H4 (cell line): Measurements from ENCODE around the gene COX17. TPM values are rescaled to one million over a fixed set of nuclear protein-coding genes. Genes with fewer than 3 reads are reported as not detected.

Source experiments
- DNase-seq: peaks from one replicate; pipeline ENCODE4 v3.0.0-alpha.2; 2015; ENCODE audit warnings: low spot score
- total RNA-seq: library from RNA; depleted of rRNA; stranded (reverse); fragments of >200 nt; shearing (Covaris generic); gene quantifications from 2 replicates; pipeline ENCODE4 v1.2.3, GENCODE V29; 2014

COX17 gene
- total RNA-seq, 1 experiment from 2014 or later: 90.9 TPM

- DNase-seq: no peak
Observed at GRCh38 chr3:119675188-119675874, 1.9 kb downstream of the COX17 start.

GRCh38 chr3:119673875-119674274 lies 3.3 kb downstream of the COX17 start:
- DNase-seq: no peak

GRCh38 chr3:119672776-119673175 lies 4.4 kb downstream of the COX17 start:
- DNase-seq: no peak

GRCh38 chr3:119669906-119670570 lies 7.2 kb downstream of the COX17 start:
- DNase-seq: no peak

GRCh38 chr3:119665954-119666559 lies 11.1 kb downstream of the COX17 start:
- DNase-seq: no peak

- no peak for DNase-seq
Observed at GRCh38 chr3:119664850-119665379, 12.3 kb downstream of the COX17 start.

- no peak for DNase-seq
Observed at GRCh38 chr3:119664370-119664769, 12.8 kb downstream of the COX17 start.

- DNase-seq: no peak
Observed at GRCh38 chr3:119663885-119664284, 13.3 kb downstream of the COX17 start.

- DNase-seq: no peak
Observed at GRCh38 chr3:119662604-119663373, 14.4 kb downstream of the COX17 start.

GRCh38 chr3:119660474-119661440 lies 16.4 kb downstream of the COX17 start, which contains the start of gene POPDC2:
Gene POPDC2 (minus strand): TSS chr3:119660589. CDS start chr3:119660423, 166 bp downstream.
- DNase-seq: no peak

- no peak for DNase-seq
Observed at GRCh38 chr3:119659606-119660291, 17.5 kb downstream of the COX17 start.

- no peak for DNase-seq
Observed at GRCh38 chr3:119658994-119659393, 18.2 kb downstream of the COX17 start.

GRCh38 chr3:119657887-119658702 lies 19.1 kb downstream of the COX17 start:
- no peak for DNase-seq

GRCh38 chr3:119653876-119654275 lies 23.3 kb downstream of the COX17 start:
- no peak for DNase-seq

GRCh38 chr3:119652306-119653033 lies 24.7 kb downstream of the COX17 start:
- no peak for DNase-seq

GRCh38 chr3:119649761-119650160 lies 27.4 kb downstream of the COX17 start:
- DNase-seq: no peak

- DNase-seq: no peak
Observed at GRCh38 chr3:119647843-119648575, 29.2 kb downstream of the COX17 start.

- no peak for DNase-seq
Observed at GRCh38 chr3:119647171-119647570, 30.0 kb downstream of the COX17 start.
